ENCODE data around the gene LRRC45.

The LRRC45 gene

GRCh38 chr17:82049521-82049971 lies 26.4 kb downstream of the LRRC45 start:
- no peak overlapping the region for H3K27ac Mint-ChIP-seq
- no peaks in the 10 kb centered on the region for H3K27me3 Mint-ChIP-seq (ENCODE audit: low read depth)
- peaks cover 3% of the 10 kb centered on the region for H3K4me1 Mint-ChIP-seq (ENCODE audit: low read depth)
- H3K4me3 Mint-ChIP-seq = no peak overlapping the region
- DNase-seq (ENCODE audit: low spot score) = no peak
- peaks cover 2% of the 10 kb centered on the region for H3K36me3 Mint-ChIP-seq (ENCODE audit: low read depth)
- H3K9me3 Mint-ChIP-seq = no peaks in the 10 kb centered on the region

- no peak for DNase-seq (ENCODE audit: low spot score)
- Mint-ChIP-seq H3K27me3 (ENCODE audit: low read depth) (no peaks in the 10 kb centered on the region), H3K4me1 (ENCODE audit: low read depth) (peaks cover 3% of the 10 kb centered on the region), H3K4me3 (peak overlapping the region; percentile 89), H3K9me3 (no peaks in the 10 kb centered on the region), H3K36me3 (ENCODE audit: low read depth) (peaks cover 6% of the 10 kb centered on the region), H3K27ac (peak overlapping the region; percentile 91)
Measured at GRCh38 chr17:82050152-82050760, 27.2 kb downstream of the LRRC45 start.

GRCh38 chr17:82050761-82051641 lies 27.9 kb downstream of the LRRC45 start:
- H3K36me3 Mint-ChIP-seq (ENCODE audit: low read depth) = peaks cover 9% of the 10 kb centered on the region
- peak overlapping the region; percentile 91 for H3K27ac Mint-ChIP-seq
- peaks cover 3% of the 10 kb centered on the region for H3K4me1 Mint-ChIP-seq (ENCODE audit: low read depth)
- no peak for DNase-seq (ENCODE audit: low spot score)
- H3K27me3 Mint-ChIP-seq (ENCODE audit: low read depth) = no peaks in the 10 kb centered on the region
- H3K4me3 Mint-ChIP-seq = peak overlapping the region; percentile 89
- H3K9me3 Mint-ChIP-seq = no peaks in the 10 kb centered on the region

GRCh38 chr17:82051776-82052637 lies 28.9 kb downstream of the LRRC45 start, which contains the start of the genes GPS1 and RFNG:
Gene GPS1, plus strand, starts transcription at chr17:82051898. Its CDS starts 34 bp downstream, at chr17:82051932.
Gene RFNG, minus strand, starts transcription at chr17:82051811. Its CDS starts 45 bp downstream, at chr17:82051766.
- DNase-seq (ENCODE audit: low spot score) = peak; percentile 79
- Mint-ChIP-seq H3K27ac (peak within 1 kb of the TSS; percentile 91), H3K9me3 (no peaks in the 10 kb centered on the region), H3K4me1 (ENCODE audit: low read depth) (peaks cover 3% of the 10 kb centered on the region), H3K36me3 (ENCODE audit: low read depth) (peaks cover 13% of the 10 kb centered on the region), H3K27me3 (ENCODE audit: low read depth) (no peaks in the 10 kb centered on the region), H3K4me3 (peak within 1 kb of the TSS; percentile 89)

GRCh38 chr17:82052638-82053059 lies 29.5 kb downstream of the LRRC45 start:
- Mint-ChIP-seq H3K4me1 (ENCODE audit: low read depth) (peaks cover 3% of the 10 kb centered on the region), H3K27ac (peak overlapping the region; percentile 36), H3K9me3 (no peaks in the 10 kb centered on the region), H3K27me3 (ENCODE audit: low read depth) (no peaks in the 10 kb centered on the region), H3K36me3 (ENCODE audit: low read depth) (peaks cover 14% of the 10 kb centered on the region), H3K4me3 (peak overlapping the region; percentile 79)
- no peak for DNase-seq (ENCODE audit: low spot score)

- H3K4me3 Mint-ChIP-seq = peak overlapping the region; percentile 79
- H3K9me3 Mint-ChIP-seq = no peaks in the 10 kb centered on the region
- H3K27ac Mint-ChIP-seq = no peak overlapping the region
- no peak for DNase-seq (ENCODE audit: low spot score)
- peaks cover 3% of the 10 kb centered on the region for H3K4me1 Mint-ChIP-seq (ENCODE audit: low read depth)
- H3K36me3 Mint-ChIP-seq (ENCODE audit: low read depth) = peaks cover 18% of the 10 kb centered on the region
- no peaks in the 10 kb centered on the region for H3K27me3 Mint-ChIP-seq (ENCODE audit: low read depth)
Measured at GRCh38 chr17:82053130-82053529, 30.0 kb downstream of the LRRC45 start.

GRCh38 chr17:82053556-82054263 lies 30.6 kb downstream of the LRRC45 start:
- H3K27ac Mint-ChIP-seq = no peak overlapping the region
- no peaks in the 10 kb centered on the region for H3K27me3 Mint-ChIP-seq (ENCODE audit: low read depth)
- H3K36me3 Mint-ChIP-seq (ENCODE audit: low read depth) = peaks cover 18% of the 10 kb centered on the region
- peak overlapping the region; percentile 79 for H3K4me3 Mint-ChIP-seq
- no peaks in the 10 kb centered on the region for H3K9me3 Mint-ChIP-seq
- H3K4me1 Mint-ChIP-seq (ENCODE audit: low read depth) = peaks cover 3% of the 10 kb centered on the region
- DNase-seq (ENCODE audit: low spot score) = no peak

GRCh38 chr17:82054351-82055022 lies 31.4 kb downstream of the LRRC45 start:
- no peaks in the 10 kb centered on the region for H3K9me3 Mint-ChIP-seq
- H3K36me3 Mint-ChIP-seq (ENCODE audit: low read depth) = peaks cover 18% of the 10 kb centered on the region
- H3K27ac Mint-ChIP-seq = no peak overlapping the region
- no peak for DNase-seq (ENCODE audit: low spot score)
- H3K4me3 Mint-ChIP-seq = no peak overlapping the region
- peaks cover 3% of the 10 kb centered on the region for H3K4me1 Mint-ChIP-seq (ENCODE audit: low read depth)
- H3K27me3 Mint-ChIP-seq (ENCODE audit: low read depth) = no peaks in the 10 kb centered on the region

- Mint-ChIP-seq H3K27me3 (ENCODE audit: low read depth) (no peaks in the 10 kb centered on the region), H3K9me3 (no peaks in the 10 kb centered on the region), H3K4me1 (ENCODE audit: low read depth) (peaks cover 3% of the 10 kb centered on the region), H3K36me3 (ENCODE audit: low read depth) (peaks cover 22% of the 10 kb centered on the region), H3K27ac (no peak overlapping the region), H3K4me3 (no peak overlapping the region)
- no peak for DNase-seq (ENCODE audit: low spot score)
Measured at GRCh38 chr17:82055023-82055964, 32.2 kb downstream of the LRRC45 start.

- no peaks in the 10 kb centered on the region for H3K27me3 Mint-ChIP-seq (ENCODE audit: low read depth)
- no peak overlapping the region for H3K4me3 Mint-ChIP-seq
- no peak overlapping the region for H3K27ac Mint-ChIP-seq
- no peak for DNase-seq (ENCODE audit: low spot score)
- peaks cover 3% of the 10 kb centered on the region for H3K4me1 Mint-ChIP-seq (ENCODE audit: low read depth)
- no peaks in the 10 kb centered on the region for H3K9me3 Mint-ChIP-seq
- peaks cover 22% of the 10 kb centered on the region for H3K36me3 Mint-ChIP-seq (ENCODE audit: low read depth)
Measured at GRCh38 chr17:82055965-82056728, 33.0 kb downstream of the LRRC45 start.

GRCh38 chr17:82056729-82057621 lies 33.9 kb downstream of the LRRC45 start:
- Mint-ChIP-seq H3K9me3 (no peaks in the 10 kb centered on the region), H3K4me1 (ENCODE audit: low read depth) (peaks cover 3% of the 10 kb centered on the region), H3K4me3 (no peak overlapping the region), H3K36me3 (ENCODE audit: low read depth) (peaks cover 22% of the 10 kb centered on the region), H3K27me3 (ENCODE audit: low read depth) (no peaks in the 10 kb centered on the region), H3K27ac (no peak overlapping the region)
- no peak for DNase-seq (ENCODE audit: low spot score)
